HepG2 (cell line): Measurements from ENCODE around the gene CCND1. TPM values are rescaled to one million over a fixed set of nuclear protein-coding genes. Genes with fewer than 3 reads are reported as not detected.

Experiments used
- FOXK1 ChIP-seq: sonication (generic); formaldehyde crosslinking; IDR thresholded peaks from 2 replicates; pipeline ENCODE4 v1.4.0; 2020; ENCODE audit warnings: low read depth, missing genetic modification reagents, borderline replicate concordance
- FOXP4 ChIP-seq: sonication (generic); formaldehyde crosslinking; IDR thresholded peaks from 2 replicates; pipeline ENCODE4 v1.4.0; 2020; ENCODE audit warnings: missing genetic modification reagents
- HIC2 ChIP-seq: sonication (generic); formaldehyde crosslinking; IDR thresholded peaks from 2 replicates; pipeline ENCODE4 v1.9.0; 2022; ENCODE audit warnings: low read depth, missing genetic modification reagents
- KAT7 ChIP-seq: IDR thresholded peaks from 2 replicates; pipeline ENCODE4 v1.6.1; 2018; ENCODE audit warnings: borderline replicate concordance, missing compliant biosample characterization
- KMT2A ChIP-seq: sonication (generic); formaldehyde crosslinking; IDR thresholded peaks from 2 replicates; pipeline ENCODE4 v1.4.0; 2020; ENCODE audit warnings: missing genetic modification reagents
- LCORL ChIP-seq, 2 experiments: fragments of 450-650 bp in 1 of 2; sonication (generic) in 1 of 2; formaldehyde crosslinking in 1 of 2; IDR thresholded peaks; 2 replicates each; pipeline versions ENCODE4 v1.5.0 to v1.6.1; 2017 to 2020; ENCODE audit warnings: antibody characterized with exemption in 1 of 2, missing genetic modification reagents in 1 of 2
- MED8 ChIP-seq: sonication (generic); formaldehyde crosslinking; IDR thresholded peaks from 2 replicates; pipeline ENCODE4 v1.8.1; 2023; ENCODE audit warnings: mild to moderate bottlenecking, missing genetic modification reagents; ENCODE audit not compliant: insufficient replicate concordance
- MXD3 ChIP-seq: IDR thresholded peaks from 2 replicates; pipeline ENCODE4 v1.6.1; 2016; ENCODE audit warnings: mild to moderate bottlenecking, missing biosample characterization, missing genetic modification reagents
- NCOR1 ChIP-seq: fragments of 200-600 bp; sonication (generic); IDR thresholded peaks from 2 replicates; pipeline ENCODE4 v1.7.0; 2017; ENCODE audit warnings: antibody characterized with exemption, low read length, borderline replicate concordance
- NFE2 ChIP-seq: sonication (generic); formaldehyde crosslinking; IDR thresholded peaks from 2 replicates; pipeline ENCODE4 v1.4.0; 2020; ENCODE audit warnings: missing genetic modification reagents
- NFIB ChIP-seq: sonication (generic); formaldehyde crosslinking; IDR thresholded peaks from 2 replicates; pipeline ENCODE4 v1.9.0; 2021; ENCODE audit warnings: missing genetic modification reagents, mild to moderate bottlenecking, borderline replicate concordance
- RNF2 ChIP-seq: fragments of 450-650 bp; conservative IDR thresholded peaks from 2 replicates; pipeline ENCODE4 v1.6.1; 2016; ENCODE audit warnings: low read depth
- SAP130 ChIP-seq: IDR thresholded peaks from 2 replicates; pipeline ENCODE4 v1.6.1; 2016; ENCODE audit warnings: low read depth
- SMC3 ChIP-seq: IDR thresholded peaks from 2 replicates; pipeline ENCODE4 v1.6.1; 2011; ENCODE audit warnings: low read length, improper control_type of control experiment
- SNAPC5 ChIP-seq: sonication (generic); formaldehyde crosslinking; IDR thresholded peaks from 2 replicates; pipeline ENCODE4 v1.8.1; 2023; ENCODE audit warnings: mild to moderate bottlenecking, missing genetic modification reagents, borderline replicate concordance
- TEAD3 ChIP-seq: optimal IDR thresholded peaks from 2 replicates; pipeline ENCODE3; 2016; ENCODE audit warnings: borderline replicate concordance
- ZBTB26 ChIP-seq: IDR thresholded peaks from 2 replicates; pipeline ENCODE4 v1.6.1; 2016; ENCODE audit warnings: missing compliant biosample characterization, missing genetic modification reagents, borderline replicate concordance
- ZIK1 ChIP-seq: sonication (generic); formaldehyde crosslinking; IDR thresholded peaks from 2 replicates; pipeline ENCODE4 v1.5.0; 2020; ENCODE audit warnings: mild to moderate bottlenecking, low read depth, missing genetic modification reagents, borderline replicate concordance
- ZNF260 ChIP-seq: sonication (generic); formaldehyde crosslinking; IDR thresholded peaks from 2 replicates; pipeline ENCODE4 v1.4.0; 2020; ENCODE audit warnings: missing genetic modification reagents, low read depth, mild to moderate bottlenecking, borderline replicate concordance
- ZNF264 ChIP-seq: sonication (generic); formaldehyde crosslinking; IDR thresholded peaks from 2 replicates; pipeline ENCODE4 v1.4.0; 2020; ENCODE audit warnings: missing genetic modification reagents
- ZNF772 ChIP-seq: sonication (generic); formaldehyde crosslinking; IDR thresholded peaks from 2 replicates; pipeline ENCODE4 v1.5.0; 2020; ENCODE audit warnings: mild to moderate bottlenecking, missing genetic modification reagents
- ZNF788 ChIP-seq: sonication (generic); formaldehyde crosslinking; IDR thresholded peaks from 2 replicates; pipeline ENCODE4 v1.5.0; 2020; ENCODE audit warnings: mild to moderate bottlenecking, missing genetic modification reagents, borderline replicate concordance
- ZNF792 ChIP-seq: IDR thresholded peaks from 2 replicates; pipeline ENCODE4 v1.6.1; 2016
- ZSCAN31 ChIP-seq: sonication (generic); formaldehyde crosslinking; IDR thresholded peaks from 2 replicates; pipeline ENCODE4 v1.5.0; 2020; ENCODE audit warnings: low read depth, mild to moderate bottlenecking, missing genetic modification reagents
- polyA plus RNA-seq, 8 experiments: library from polyadenylated mRNA; depleted of rRNA in 3 of 8; stranded (reverse) in 7 of 8; unstranded in 1 of 8; fragments of >200 nt; fragmentation: Illumina TruSeq in 4 of 8; extraction: Trizol in 4 of 8; gene quantifications; 2 replicates each; pipeline versions ENCODE4 v1.2.1 to v1.2.3, GENCODE V29; 2011 to 2016; ENCODE audit warnings: low read depth in 4 of 8, missing spikeins in 1 of 8, mixed read lengths in 1 of 8; ENCODE audit not compliant: insufficient read depth in 1 of 8
- total RNA-seq, 5 experiments: library from RNA; depleted of rRNA; stranded (reverse); fragments of >200 nt; fragmentation: Illumina TruSeq; extraction: Trizol; gene quantifications; 2 replicates each; pipeline ENCODE4 v1.2.3, GENCODE V29; 2016; ENCODE audit warnings: low read depth in 1 of 5

CCND1 gene
- total and polyA plus RNA-seq, 2 of the 13 experiments (the other 11 are each of a cell fraction or from before 2014, with no cell fraction given) = 107 to 136 TPM

- TF ChIP-seq MED8 (peak; percentile 42), FOXP4 (peak; percentile 40; the same call in 1 of the 2 replicates), ZSCAN31 (CRISPR knock-in tag) (0 out of 2 replicates have a peak, but pooled peaks have one; percentile 45), SNAPC5 (CRISPR knock-in tag) (no peak), ZBTB26 (peak; percentile 57; the same call in 1 of the 2 replicates), SAP130 (CRISPR knock-in tag) (peak; percentile 82), ZNF772 (CRISPR knock-in tag) (peak; percentile 82; the same call in 1 of the 2 replicates), KMT2A (CRISPR knock-in tag) (peak; percentile 38; the same call in 1 of the 2 replicates), ZNF260 (CRISPR knock-in tag) (no peak), NCOR1 (no peak), NFIB (CRISPR knock-in tag) (peak; percentile 28; the same call in 1 of the 2 replicates), ZNF792 (0 out of 2 replicates have a peak, but pooled peaks have one; percentile 23), RNF2 (peak; percentile 47; the same call in 1 of the 2 replicates), TEAD3 (peak; percentile 48), LCORL (IDR thresholded peaks at IDR 0.05) (no peak), LCORL (CRISPR knock-in tag; IDR thresholded peaks at IDR 0.05) (peak; percentile 84), ZNF788 (CRISPR knock-in tag) (no peak; the same call in 1 of the 2 replicates), NFE2 (CRISPR knock-in tag) (no peak), ZIK1 (peak; percentile 67; the same call in 1 of the 2 replicates), ZNF264 (CRISPR knock-in tag) (no peak), FOXK1 (CRISPR knock-in tag) (peak; percentile 42; the same call in 1 of the 2 replicates), SMC3 (peak; percentile 2; the same call in 1 of the 2 replicates), HIC2 (peak; percentile 98), MXD3 (peak; percentile 91), KAT7 (CRISPR knock-in tag) (0 out of 2 replicates have a peak, but pooled peaks have one; percentile 50)
Observed at GRCh38 chr11:69644071-69644961, 3.4 kb downstream of the CCND1 start (continued).
